WTC11 (cell line): Measurements from ENCODE around the gene PPP4R2. TPM values are rescaled to one million over a fixed set of nuclear protein-coding genes. Genes with fewer than 3 reads are reported as not detected.

Experiments
- total RNA-seq: library from RNA; stranded (reverse); gene quantifications from 3 replicates; pipeline ENCODE4 v1.2.3, GENCODE V29; 2021

PPP4R2 gene
- total RNA-seq, 1 experiment from 2014 or later = 78.1 TPM

Other genes with a start within 250 kb of the PPP4R2 start
- 24.5 to 29.1 TPM (median 27.2 TPM) in 3 replicates for gene SHQ1, start 148.4 kb upstream of the PPP4R2 start, total RNA-seq
- 5.3 to 6.5 TPM (median 6.2 TPM) in 3 replicates for gene GXYLT2, start 108.8 kb upstream of the PPP4R2 start, total RNA-seq
- 2.3 to 4.3 TPM (median 3.1 TPM) in 3 replicates for gene EBLN2, start 64.8 kb downstream of the PPP4R2 start, total RNA-seq